SU-DHL-6 (cell line): ENCODE data around the gene TDRD9.

Experiments used
- H2AFZ ChIP-seq: fragments of 200-600 bp; sonication (generic); 2 replicates; pipeline ENCODE4 v1.6.1; 2014; ENCODE audit warnings: low read depth, mild to moderate bottlenecking, moderate library complexity, mixed read lengths, antibody characterized with exemption, low read length; ENCODE audit not compliant: severe bottlenecking
- H3F3A ChIP-seq: fragments of 200-600 bp; shearing (Covaris generic); 2 replicates; pipeline ENCODE4 v1.6.0; 2016; ENCODE audit warnings: antibody characterized with exemption, mild to moderate bottlenecking; ENCODE audit not compliant: insufficient read depth
- H3K27ac ChIP-seq: fragments of 200-600 bp; sonication (generic); 2 replicates; pipeline ENCODE4 v1.5.1; 2016; ENCODE audit warnings: low read depth, mild to moderate bottlenecking, low read length, moderate library complexity, mixed read lengths
- H3K27me3 ChIP-seq: fragments of 200-600 bp; sonication (generic), shearing (Covaris generic); 2 replicates; pipeline ENCODE4 v1.6.0; 2014; ENCODE audit warnings: mild to moderate bottlenecking, low read length
- H3K36me3 ChIP-seq: fragments of 200-600 bp; sonication (generic); 2 replicates; pipeline ENCODE4 v1.6.1; 2014; ENCODE audit warnings: mild to moderate bottlenecking, low read length, mixed read lengths
- H3K4me2 ChIP-seq: fragments of 300-600, 200-600 bp; shearing (Covaris generic), sonication (generic); 2 replicates; pipeline ENCODE4 v1.6.0; 2014; ENCODE audit warnings: low read length, low read depth, mild to moderate bottlenecking; ENCODE audit not compliant: poor library complexity, severe bottlenecking
- H3K4me3 ChIP-seq: fragments of 200-600 bp; sonication (generic); 2 replicates; pipeline ENCODE4 v1.5.1; 2014; ENCODE audit warnings: antibody characterized with exemption, low read length, mild to moderate bottlenecking, mixed read lengths; ENCODE audit not compliant: insufficient read depth, poor library complexity, severe bottlenecking
- H3K79me2 ChIP-seq: fragments of 200-600 bp; sonication (generic); 2 replicates; pipeline ENCODE4 v1.6.1; 2014; ENCODE audit warnings: mild to moderate bottlenecking, low read length, moderate library complexity; ENCODE audit not compliant: insufficient read depth
- H3K9ac ChIP-seq: fragments of 200-600 bp; sonication (generic); 2 replicates; pipeline ENCODE4 v1.7.0; 2014; ENCODE audit warnings: mild to moderate bottlenecking, low read length
- H3K9me2 ChIP-seq: fragments of 200-600 bp; sonication (generic); replicated peaks from 2 replicates; pipeline ENCODE4 v1.6.1; 2014; ENCODE audit warnings: low read length; ENCODE audit not compliant: insufficient read depth
- H3K9me3 ChIP-seq: fragments of 200-600 bp; sonication (generic); 2 replicates; pipeline ENCODE4 v1.6.1; 2014; ENCODE audit warnings: low read length, mixed read lengths; ENCODE audit not compliant: insufficient read depth
- H4K20me1 ChIP-seq: fragments of 200-600 bp; sonication (generic); 2 replicates; pipeline ENCODE4 v1.6.1; 2014; ENCODE audit warnings: low read depth, mild to moderate bottlenecking, antibody characterized with exemption, low read length, moderate library complexity, mixed read lengths
- EZH2phosphoT487 ChIP-seq: fragments of 200-600 bp; sonication (generic), shearing (Covaris generic); conservative IDR thresholded peaks from 2 replicates; pipeline ENCODE4 v1.6.1; 2018; ENCODE audit warnings: mild to moderate bottlenecking, antibody characterized with exemption, low read length, moderate library complexity, mixed read lengths
- TF ChIP-seq, protein P1 (sequence below): fragments of 200-600 bp; sonication (generic); IDR thresholded peaks from one replicate; pipeline ENCODE4 v1.5.1; 2017; ENCODE audit warnings: antibody characterized with exemption, mild to moderate bottlenecking, low read length, moderate library complexity; ENCODE audit not compliant: insufficient read depth, poor library complexity, severe bottlenecking

The TDRD9 gene

DNA sequence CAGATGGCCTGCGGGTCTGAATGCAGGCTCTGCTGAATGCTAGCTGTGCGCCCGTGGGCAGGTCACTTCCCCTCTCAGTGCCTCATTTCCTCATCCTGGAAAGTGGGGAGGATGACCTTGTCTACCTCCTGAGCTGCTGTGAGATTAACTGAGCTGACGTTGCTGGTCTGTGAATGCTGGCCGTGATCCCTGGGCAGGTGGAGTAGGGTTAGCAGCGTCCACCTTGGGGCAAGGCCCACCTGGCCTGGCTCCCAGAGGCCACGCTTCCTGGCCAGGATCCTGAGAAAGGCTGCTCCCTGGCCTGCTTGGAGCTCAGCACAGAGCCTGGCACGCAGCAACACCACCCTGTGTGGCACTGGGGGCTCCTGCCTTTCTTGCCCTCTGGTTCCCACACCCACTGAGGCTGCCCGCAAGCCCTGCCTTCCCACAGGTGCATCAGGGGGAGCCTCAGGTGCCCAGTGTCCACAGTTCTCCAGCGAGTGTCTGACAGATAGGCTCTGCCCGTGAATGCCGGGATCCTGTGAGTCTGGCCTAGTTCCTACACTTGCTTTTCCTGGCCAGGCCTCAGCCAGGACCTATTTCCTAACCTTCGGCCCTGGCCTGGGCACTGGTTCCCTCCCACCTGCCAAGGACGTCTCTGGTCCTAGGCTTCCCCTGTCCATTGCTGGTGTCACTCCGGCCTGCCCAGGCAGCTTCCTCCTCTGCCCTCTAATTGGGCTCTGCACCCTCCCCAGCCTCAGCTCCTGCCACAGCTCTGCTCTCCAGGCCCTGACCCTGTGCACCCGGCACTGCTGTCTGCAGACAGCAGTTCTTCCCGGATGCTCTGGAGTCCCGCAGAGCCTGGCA is 37.2 kb upstream of the TDRD9 start:
- Histone ChIP-seq H3K4me2 (no peak overlapping the region), H3K9me3 (no peaks in the 10 kb centered on the region), H3K4me3 (no peak overlapping the region), H3K79me2 (no peaks in the 10 kb centered on the region), H3F3A (no peaks in the 10 kb centered on the region), H3K9ac (no peak overlapping the region), H4K20me1 (no peaks in the 10 kb centered on the region), H3K27ac (no peak overlapping the region), H3K9me2 (no peaks in the 10 kb centered on the region), H3K27me3 (no peaks in the 10 kb centered on the region), H2AFZ (no peak overlapping the region), H3K36me3 (no peaks in the 10 kb centered on the region)
- TF ChIP-seq, protein P1, sequence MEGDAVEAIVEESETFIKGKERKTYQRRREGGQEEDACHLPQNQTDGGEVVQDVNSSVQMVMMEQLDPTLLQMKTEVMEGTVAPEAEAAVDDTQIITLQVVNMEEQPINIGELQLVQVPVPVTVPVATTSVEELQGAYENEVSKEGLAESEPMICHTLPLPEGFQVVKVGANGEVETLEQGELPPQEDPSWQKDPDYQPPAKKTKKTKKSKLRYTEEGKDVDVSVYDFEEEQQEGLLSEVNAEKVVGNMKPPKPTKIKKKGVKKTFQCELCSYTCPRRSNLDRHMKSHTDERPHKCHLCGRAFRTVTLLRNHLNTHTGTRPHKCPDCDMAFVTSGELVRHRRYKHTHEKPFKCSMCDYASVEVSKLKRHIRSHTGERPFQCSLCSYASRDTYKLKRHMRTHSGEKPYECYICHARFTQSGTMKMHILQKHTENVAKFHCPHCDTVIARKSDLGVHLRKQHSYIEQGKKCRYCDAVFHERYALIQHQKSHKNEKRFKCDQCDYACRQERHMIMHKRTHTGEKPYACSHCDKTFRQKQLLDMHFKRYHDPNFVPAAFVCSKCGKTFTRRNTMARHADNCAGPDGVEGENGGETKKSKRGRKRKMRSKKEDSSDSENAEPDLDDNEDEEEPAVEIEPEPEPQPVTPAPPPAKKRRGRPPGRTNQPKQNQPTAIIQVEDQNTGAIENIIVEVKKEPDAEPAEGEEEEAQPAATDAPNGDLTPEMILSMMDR: no peak
- no peak for TF ChIP-seq EZH2phosphoT487

DNA sequence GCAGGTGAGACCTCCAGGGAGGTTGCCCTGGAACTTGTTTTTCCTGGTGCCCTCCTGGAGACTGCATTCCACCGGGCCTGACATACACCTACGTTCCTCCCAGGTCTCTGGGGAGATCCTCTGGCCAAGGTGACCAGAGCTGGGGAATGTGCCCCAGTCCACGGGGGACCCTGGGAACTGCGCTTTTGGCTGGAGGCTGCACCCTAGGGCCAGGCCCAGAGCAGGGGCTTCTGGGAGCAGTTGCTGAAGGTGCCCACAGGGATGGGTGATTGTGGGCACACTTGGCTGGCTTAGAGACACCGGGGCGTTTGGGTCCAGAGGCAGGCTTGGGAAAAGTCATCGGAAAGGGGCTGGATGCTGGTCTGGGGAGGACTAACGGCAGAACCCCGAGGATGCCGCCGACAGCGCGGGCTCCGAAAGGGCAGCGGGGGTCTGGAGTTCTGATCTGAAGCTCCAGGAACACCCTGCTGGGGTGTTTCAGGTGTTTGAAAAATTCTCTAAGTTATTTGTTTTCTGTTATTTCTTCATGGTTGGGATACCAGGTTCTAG is 36.5 kb upstream of the TDRD9 start:
- H3K27me3 ChIP-seq: no peaks in the 10 kb centered on the region
- TF ChIP-seq EZH2phosphoT487: no peak
- TF ChIP-seq, protein P1: no peak
- H3K79me2 ChIP-seq: no peaks in the 10 kb centered on the region
- no peaks in the 10 kb centered on the region for H3K36me3 ChIP-seq
- H4K20me1 ChIP-seq: no peaks in the 10 kb centered on the region
- no peak overlapping the region for H2AFZ ChIP-seq
- H3K4me3 ChIP-seq: no peak overlapping the region
- H3K4me2 ChIP-seq: no peak overlapping the region
- H3K9me3 ChIP-seq: no peaks in the 10 kb centered on the region
- H3K9me2 ChIP-seq: no peaks in the 10 kb centered on the region
- no peaks in the 10 kb centered on the region for H3F3A ChIP-seq
- H3K27ac ChIP-seq: no peak overlapping the region
- H3K9ac ChIP-seq: no peak overlapping the region

DNA sequence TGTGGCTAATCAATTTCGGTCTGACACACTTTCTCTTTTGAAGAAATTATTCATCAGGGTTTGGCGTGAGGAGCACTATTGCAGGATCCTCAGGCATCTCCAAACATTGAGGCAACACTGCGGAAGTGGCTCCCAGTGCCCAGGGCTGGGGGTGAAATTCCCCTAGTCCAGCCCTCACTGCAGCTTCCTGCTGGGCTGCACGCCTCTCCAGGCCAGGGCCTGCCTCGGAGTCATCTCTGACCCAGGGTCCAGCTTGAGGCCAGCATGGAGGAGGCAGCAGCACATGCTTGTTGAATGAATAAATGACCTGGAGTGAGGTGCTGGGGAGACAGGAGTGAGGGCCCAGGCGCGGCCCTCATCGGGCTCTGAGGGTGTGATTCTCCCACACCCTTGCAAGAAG is 36.0 kb upstream of the TDRD9 start:
- H3K4me2 ChIP-seq: no peak overlapping the region
- no peaks in the 10 kb centered on the region for H3K27me3 ChIP-seq
- H3K9me2 ChIP-seq: no peaks in the 10 kb centered on the region
- TF ChIP-seq EZH2phosphoT487: no peak
- no peaks in the 10 kb centered on the region for H3K36me3 ChIP-seq
- H4K20me1 ChIP-seq: no peaks in the 10 kb centered on the region
- H3F3A ChIP-seq: no peaks in the 10 kb centered on the region
- H3K79me2 ChIP-seq: no peaks in the 10 kb centered on the region
- no peak overlapping the region for H3K27ac ChIP-seq
- no peaks in the 10 kb centered on the region for H3K9me3 ChIP-seq
- H2AFZ ChIP-seq: no peak overlapping the region
- H3K4me3 ChIP-seq: no peak overlapping the region
- H3K9ac ChIP-seq: no peak overlapping the region

DNA sequence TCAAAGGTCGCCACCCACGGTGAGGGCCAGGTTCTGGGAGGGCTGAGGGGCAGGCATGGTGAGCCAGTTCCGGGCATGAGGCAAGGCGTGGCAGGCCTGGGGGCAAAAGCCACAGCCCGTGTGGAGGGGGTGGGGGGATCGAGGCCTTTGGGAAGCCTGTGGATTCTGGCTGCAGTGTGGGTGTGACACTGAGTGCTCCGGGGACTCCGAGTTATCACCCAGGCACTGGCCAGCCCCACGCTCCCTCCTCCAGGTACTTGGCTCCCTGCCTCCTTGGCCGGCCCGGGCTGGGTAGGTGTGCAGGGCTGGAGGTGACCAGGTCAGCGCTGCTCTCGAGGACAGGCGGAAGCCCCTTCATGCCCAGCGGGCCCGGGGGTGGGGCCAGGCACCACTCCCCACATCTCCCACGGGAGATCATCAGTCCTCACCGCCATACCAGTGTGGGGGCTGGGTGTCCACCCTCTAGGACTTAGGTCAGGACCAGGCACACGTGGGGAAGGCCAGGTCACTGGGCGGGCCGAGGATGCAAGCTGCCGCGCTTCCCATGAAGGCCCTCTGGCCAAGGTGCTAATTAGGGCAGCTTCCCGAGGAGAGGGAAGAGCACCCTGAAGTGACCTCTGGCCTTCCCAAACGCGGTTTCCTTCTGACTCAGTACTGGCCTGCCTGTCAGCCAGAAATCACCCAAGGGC is 34.1 kb upstream of the TDRD9 start:
- Histone ChIP-seq H3K4me3 (no peak overlapping the region), H3K9me3 (no peaks in the 10 kb centered on the region), H3K4me2 (no peak overlapping the region), H3K9me2 (no peaks in the 10 kb centered on the region), H4K20me1 (no peaks in the 10 kb centered on the region), H3K27ac (no peak overlapping the region), H3K79me2 (no peaks in the 10 kb centered on the region), H3K9ac (no peak overlapping the region), H2AFZ (no peak overlapping the region), H3F3A (no peaks in the 10 kb centered on the region), H3K27me3 (no peaks in the 10 kb centered on the region), H3K36me3 (no peaks in the 10 kb centered on the region)
- TF ChIP-seq, protein P1: no peak
- no peak for TF ChIP-seq EZH2phosphoT487
